Memory B cell (primary cell): ENCODE results near the gene BMP4.

ENCODE experiments used
- ATAC-seq: fragments of 150-1000 bp; cut with Tn5 transposase; 2 replicates; pipeline ENCODE4 v1.10.0; 2021; ENCODE audit warnings: low read depth, mild to moderate bottlenecking, moderate library complexity
- DNase-seq, 2 donors: peaks; one replicate each; pipeline ENCODE4 v3.0.0; 2022; ENCODE audit warnings: low spot score in 2 of 2
- H3K27ac Mint-ChIP-seq: one replicate; pipeline ENCODE4 v1.8.0; 2022; ENCODE audit warnings: mild to moderate bottlenecking, moderate library complexity, mixed read lengths
- H3K27me3 Mint-ChIP-seq: one replicate; pipeline ENCODE4 v1.8.0; 2022; ENCODE audit warnings: mixed read lengths
- H3K36me3 Mint-ChIP-seq: one replicate; pipeline ENCODE4 v1.8.0; 2022; ENCODE audit warnings: mild to moderate bottlenecking, mixed read lengths
- H3K4me1 Mint-ChIP-seq: one replicate; pipeline ENCODE4 v1.8.0; 2022; ENCODE audit warnings: mixed read lengths
- H3K4me3 Mint-ChIP-seq: one replicate; pipeline ENCODE4 v1.8.0; 2022; ENCODE audit warnings: mild to moderate bottlenecking, moderate library complexity, mixed read lengths
- H3K9me3 Mint-ChIP-seq: one replicate; pipeline ENCODE4 v1.8.0; 2022; ENCODE audit warnings: mixed read lengths

The BMP4 gene

GRCh38 chr14:53979747-53980642 lies 23.4 kb upstream of the BMP4 start:
- H3K27ac Mint-ChIP-seq, result no peak overlapping the region
- H3K4me3 Mint-ChIP-seq, result no peak overlapping the region

GRCh38 chr14:53979113-53979681 lies 22.6 kb upstream of the BMP4 start:
- DNase-seq, result no peak
- Mint-ChIP-seq H3K9me3 (peaks cover 2% of the 10 kb centered on the region), H3K4me1 (no peaks in the 10 kb centered on the region), H3K36me3 (no peaks in the 10 kb centered on the region), H3K4me3 (no peak overlapping the region), H3K27me3 (no peaks in the 10 kb centered on the region), H3K27ac (no peak overlapping the region)
- no peak for ATAC-seq

More at GRCh38 chr14:53979747-53980642, 23.4 kb upstream of the BMP4 start:
- DNase-seq, result no peak
- Mint-ChIP-seq H3K4me1 (no peaks in the 10 kb centered on the region), H3K9me3 (peaks cover 9% of the 10 kb centered on the region), H3K27me3 (no peaks in the 10 kb centered on the region), H3K36me3 (peaks cover 3% of the 10 kb centered on the region)
- ATAC-seq, result no peak

GRCh38 chr14:53978194-53978593 lies 21.6 kb upstream of the BMP4 start:
- ATAC-seq (no peak), DNase-seq (no peak)
- H3K9me3 Mint-ChIP-seq, result no peaks in the 10 kb centered on the region
- H3K27ac Mint-ChIP-seq, result no peak overlapping the region
- H3K4me3 Mint-ChIP-seq, result no peak overlapping the region
- H3K27me3 Mint-ChIP-seq, result no peaks in the 10 kb centered on the region
- H3K4me1 Mint-ChIP-seq, result no peaks in the 10 kb centered on the region
- H3K36me3 Mint-ChIP-seq, result no peaks in the 10 kb centered on the region

- no peaks in the 10 kb centered on the region for H3K36me3 Mint-ChIP-seq
- no peak overlapping the region for H3K4me3 Mint-ChIP-seq
- DNase-seq (no peak), ATAC-seq (no peak)
- H3K4me1 Mint-ChIP-seq, result no peaks in the 10 kb centered on the region
- no peaks in the 10 kb centered on the region for H3K9me3 Mint-ChIP-seq
- peaks cover 2% of the 10 kb centered on the region for H3K27me3 Mint-ChIP-seq
- no peak overlapping the region for H3K27ac Mint-ChIP-seq
Measured at GRCh38 chr14:53975444-53975843, 18.8 kb upstream of the BMP4 start.

GRCh38 chr14:53971521-53971920 lies 14.9 kb upstream of the BMP4 start:
- DNase-seq, result no peak
- Mint-ChIP-seq H3K9me3 (no peaks in the 10 kb centered on the region), H3K4me3 (no peak overlapping the region), H3K27me3 (peaks cover 2% of the 10 kb centered on the region), H3K4me1 (no peaks in the 10 kb centered on the region), H3K27ac (no peak overlapping the region), H3K36me3 (no peaks in the 10 kb centered on the region)
- no peak for ATAC-seq

- Mint-ChIP-seq H3K27me3 (peaks cover 4% of the 10 kb centered on the region), H3K27ac (no peak overlapping the region), H3K4me1 (no peaks in the 10 kb centered on the region), H3K4me3 (no peak overlapping the region), H3K9me3 (no peaks in the 10 kb centered on the region), H3K36me3 (no peaks in the 10 kb centered on the region)
- ATAC-seq (no peak), DNase-seq (no peak)
Measured at GRCh38 chr14:53969326-53969725, 12.7 kb upstream of the BMP4 start.

GRCh38 chr14:53968726-53969125 lies 12.1 kb upstream of the BMP4 start:
- DNase-seq (no peak), ATAC-seq (no peak)
- Mint-ChIP-seq H3K27me3 (peaks cover 5% of the 10 kb centered on the region), H3K9me3 (no peaks in the 10 kb centered on the region), H3K36me3 (no peaks in the 10 kb centered on the region), H3K4me3 (no peak overlapping the region), H3K4me1 (peaks cover under 1% of the 10 kb centered on the region), H3K27ac (no peak overlapping the region)

GRCh38 chr14:53967606-53968005 lies 11.0 kb upstream of the BMP4 start:
- peaks cover 8% of the 10 kb centered on the region for H3K4me1 Mint-ChIP-seq
- DNase-seq (no peak), ATAC-seq (no peak)
- H3K9me3 Mint-ChIP-seq, result no peaks in the 10 kb centered on the region
- H3K27ac Mint-ChIP-seq, result no peak overlapping the region
- H3K4me3 Mint-ChIP-seq, result no peak overlapping the region
- H3K36me3 Mint-ChIP-seq, result no peaks in the 10 kb centered on the region
- peaks cover 12% of the 10 kb centered on the region for H3K27me3 Mint-ChIP-seq

- Mint-ChIP-seq H3K9me3 (no peaks in the 10 kb centered on the region), H3K27ac (no peak overlapping the region), H3K4me3 (no peak overlapping the region), H3K36me3 (no peaks in the 10 kb centered on the region), H3K4me1 (peaks cover 8% of the 10 kb centered on the region), H3K27me3 (peaks cover 16% of the 10 kb centered on the region)
- no peak for DNase-seq
- ATAC-seq, result no peak
Measured at GRCh38 chr14:53964249-53964648, 7.6 kb upstream of the BMP4 start.

- ATAC-seq, result no peak
- peaks cover 19% of the 10 kb centered on the region for H3K27me3 Mint-ChIP-seq
Measured at GRCh38 chr14:53963320-53964227, 6.9 kb upstream of the BMP4 start.

GRCh38 chr14:53962953-53963319 lies 6.3 kb upstream of the BMP4 start:
- H3K27ac Mint-ChIP-seq, result no peak overlapping the region

More at GRCh38 chr14:53963320-53964227, 6.9 kb upstream of the BMP4 start:
- Mint-ChIP-seq H3K4me3 (no peak overlapping the region), H3K4me1 (peaks cover 8% of the 10 kb centered on the region), H3K27ac (no peak overlapping the region), H3K9me3 (no peaks in the 10 kb centered on the region), H3K36me3 (no peaks in the 10 kb centered on the region)
- DNase-seq, result no peak

GRCh38 chr14:53958628-53959027 lies 2.0 kb upstream of the BMP4 start:
- Mint-ChIP-seq H3K4me3 (no peak overlapping the region), H3K4me1 (peaks cover 19% of the 10 kb centered on the region), H3K36me3 (no peaks in the 10 kb centered on the region), H3K9me3 (no peaks in the 10 kb centered on the region), H3K27ac (no peak overlapping the region), H3K27me3 (peaks cover 24% of the 10 kb centered on the region)
- no peak for ATAC-seq
- DNase-seq, result no peak

More at GRCh38 chr14:53962953-53963319, 6.3 kb upstream of the BMP4 start:
- Mint-ChIP-seq H3K27me3 (peaks cover 19% of the 10 kb centered on the region), H3K4me3 (no peak overlapping the region), H3K36me3 (no peaks in the 10 kb centered on the region), H3K4me1 (peaks cover 8% of the 10 kb centered on the region), H3K9me3 (no peaks in the 10 kb centered on the region)
- DNase-seq (no peak), ATAC-seq (no peak)

- Mint-ChIP-seq H3K27me3 (peaks cover 23% of the 10 kb centered on the region), H3K4me3 (no peak overlapping the region), H3K36me3 (no peaks in the 10 kb centered on the region), H3K9me3 (no peaks in the 10 kb centered on the region), H3K4me1 (peaks cover 15% of the 10 kb centered on the region), H3K27ac (no peak overlapping the region)
- no peak for ATAC-seq
- no peak for DNase-seq
Measured at GRCh38 chr14:53957739-53958138, 1.1 kb upstream of the BMP4 start.
